ENCODE measurements around the gene TXNL1. TPM values are rescaled to one million over a fixed set of nuclear protein-coding genes. Genes with fewer than 3 reads are reported as not detected.

TXNL1 gene
- total and polyA plus RNA-seq, 11 donors = 68.0 to 100 (median 77.1) TPM

DNA sequence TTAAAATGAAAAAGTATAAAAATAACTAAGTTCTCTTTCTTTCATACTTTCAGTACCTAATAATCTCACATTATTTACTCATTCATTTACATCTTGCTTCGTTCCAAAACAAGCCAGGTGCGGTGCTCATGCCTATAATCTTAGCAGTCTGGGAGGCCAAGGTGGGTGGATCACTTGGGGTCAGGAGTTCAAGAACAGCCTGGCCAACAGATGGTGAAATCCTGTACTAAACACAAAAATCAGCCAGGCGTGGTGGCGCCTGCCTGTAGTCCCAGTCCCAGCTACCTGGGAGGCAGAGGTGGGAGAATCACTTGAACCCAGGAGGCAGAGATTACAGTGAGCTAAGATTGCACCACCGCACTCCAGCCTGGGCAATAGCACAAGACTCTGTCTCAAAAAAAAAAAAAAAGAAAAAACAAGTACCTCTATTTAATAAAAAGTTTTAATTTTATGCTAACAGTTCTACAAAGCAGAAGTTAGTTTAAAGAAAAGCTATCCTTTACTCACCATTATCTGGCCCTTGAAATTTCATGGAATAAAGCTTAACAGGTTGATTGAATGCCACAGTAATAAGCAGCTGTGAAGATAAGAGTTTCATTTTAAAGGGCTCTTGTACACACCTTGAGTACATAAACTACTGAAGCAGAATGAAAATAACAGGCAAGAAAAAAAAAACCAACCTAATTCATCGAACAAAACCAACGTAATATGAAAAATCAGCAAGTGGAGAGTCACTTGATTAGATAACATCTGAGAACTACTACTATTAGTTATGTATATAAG is 22.5 kb downstream of the TXNL1 start:
- intact Hi-C loops (cut with DNase I) = loop anchor here in 1 of 10 donors (10.0 kb wide), 1 partner anchor 79 kb away; no protein-coding TSS in a partner anchor
- peaks cover 0 to 98% (median 86%) of the 10 kb centered on the region in 9 donors for H3K36me3 ChIP-seq
- TF ChIP-seq, protein P1, sequence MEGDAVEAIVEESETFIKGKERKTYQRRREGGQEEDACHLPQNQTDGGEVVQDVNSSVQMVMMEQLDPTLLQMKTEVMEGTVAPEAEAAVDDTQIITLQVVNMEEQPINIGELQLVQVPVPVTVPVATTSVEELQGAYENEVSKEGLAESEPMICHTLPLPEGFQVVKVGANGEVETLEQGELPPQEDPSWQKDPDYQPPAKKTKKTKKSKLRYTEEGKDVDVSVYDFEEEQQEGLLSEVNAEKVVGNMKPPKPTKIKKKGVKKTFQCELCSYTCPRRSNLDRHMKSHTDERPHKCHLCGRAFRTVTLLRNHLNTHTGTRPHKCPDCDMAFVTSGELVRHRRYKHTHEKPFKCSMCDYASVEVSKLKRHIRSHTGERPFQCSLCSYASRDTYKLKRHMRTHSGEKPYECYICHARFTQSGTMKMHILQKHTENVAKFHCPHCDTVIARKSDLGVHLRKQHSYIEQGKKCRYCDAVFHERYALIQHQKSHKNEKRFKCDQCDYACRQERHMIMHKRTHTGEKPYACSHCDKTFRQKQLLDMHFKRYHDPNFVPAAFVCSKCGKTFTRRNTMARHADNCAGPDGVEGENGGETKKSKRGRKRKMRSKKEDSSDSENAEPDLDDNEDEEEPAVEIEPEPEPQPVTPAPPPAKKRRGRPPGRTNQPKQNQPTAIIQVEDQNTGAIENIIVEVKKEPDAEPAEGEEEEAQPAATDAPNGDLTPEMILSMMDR (IDR thresholded peaks at IDR 0.05) = no peak
- TF ChIP-seq POLR2A (IDR thresholded peaks at IDR 0.05) = no peak
- H3K4me3 ChIP-seq = no peak overlapping the region
- no peaks in the 10 kb centered on the region for H3K4me1 ChIP-seq
- no peak overlapping the region for H3K27ac ChIP-seq
- no peak for DNase-seq
- no peaks in the 10 kb centered on the region for H3K27me3 ChIP-seq
- 83 to 92% (median 88%) methylated on average over 7 of the region's 7 CpGs for WGBS, 4 donors
- ATAC-seq = no peak
- H3K9me3 ChIP-seq = no peaks in the 10 kb centered on the region

DNA sequence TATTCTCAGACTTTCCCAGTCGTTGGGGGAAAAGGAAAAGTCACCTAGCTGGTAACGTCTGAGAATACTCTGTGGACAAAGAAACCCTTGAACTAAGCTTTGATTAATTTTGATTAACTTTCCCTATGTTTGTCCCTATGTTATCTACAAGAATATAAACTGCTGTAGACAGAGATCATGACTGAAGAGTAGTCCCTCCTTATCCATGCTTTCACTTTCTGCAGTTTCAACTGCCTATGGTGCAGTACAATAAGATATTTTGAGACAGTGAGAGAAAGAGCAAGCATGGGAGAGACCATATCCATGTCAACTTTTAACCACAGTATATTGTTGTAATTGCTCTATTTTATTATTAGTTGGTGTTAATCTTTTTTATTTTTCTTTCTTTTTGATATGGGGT is 31.8 kb downstream of the TXNL1 start:
- peaks cover 0 to 17% (median 5%) of the 10 kb centered on the region in 12 donors for H3K4me1 ChIP-seq
- no peaks in the 10 kb centered on the region for H3K27me3 ChIP-seq
- intact Hi-C loops (cut with DNase I) = no loop called here
- 77 to 85% (median 84%) methylated on average over 2 of the region's 2 CpGs for WGBS, 4 donors
- peaks cover 0 to 99% (median 85%) of the 10 kb centered on the region in 9 donors for H3K36me3 ChIP-seq
- ATAC-seq (no peak), DNase-seq (no peak)
- H3K27ac ChIP-seq = no peak overlapping the region
- no peak overlapping the region for H3K4me3 ChIP-seq
- no peak for TF ChIP-seq POLR2A (IDR thresholded peaks at IDR 0.05)
- no peaks in the 10 kb centered on the region for H3K9me3 ChIP-seq

DNA sequence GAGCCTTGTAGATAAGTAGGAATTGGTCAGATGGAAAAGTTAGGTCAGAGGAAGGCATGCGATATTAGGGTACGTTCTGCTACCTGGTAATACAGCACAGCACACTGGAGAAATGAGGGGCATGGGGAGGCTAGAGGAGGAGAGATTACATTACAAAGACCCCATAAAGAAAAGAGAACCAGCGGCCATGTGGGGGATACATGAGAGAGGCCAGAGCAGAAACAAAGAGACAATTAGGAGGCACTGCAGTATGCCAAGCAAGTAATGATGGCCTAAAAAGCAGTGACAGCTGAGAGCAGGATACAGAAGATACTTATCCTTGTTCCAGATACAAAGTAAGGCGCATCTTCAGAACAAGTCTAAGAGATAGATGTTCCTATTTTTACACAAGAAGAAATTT is 40.0 kb downstream of the TXNL1 start:
- H3K27me3 ChIP-seq = no peaks in the 10 kb centered on the region
- no peak for DNase-seq
- ATAC-seq = no peak
- H3K27ac ChIP-seq = no peak overlapping the region
- peaks cover 0 to 11% (median 5%) of the 10 kb centered on the region in 12 donors for H3K4me1 ChIP-seq
- peaks cover 0 to 26% (median 13%) of the 10 kb centered on the region in 9 donors for H3K36me3 ChIP-seq
- no peak overlapping the region for H3K4me3 ChIP-seq
- H3K9me3 ChIP-seq = peaks cover 0 to 3% (median 0%) of the 10 kb centered on the region in 12 donors
- TF ChIP-seq, protein P1 (IDR thresholded peaks at IDR 0.05) = no peak
- no peak for TF ChIP-seq POLR2A (IDR thresholded peaks at IDR 0.05)
- intact Hi-C loops (cut with DNase I) = loop anchor here in 1 of 10 donors (10.0 kb wide), 1 partner anchor 1384 kb away; no protein-coding TSS in a partner anchor
- 86 to 89% (median 89%) methylated on average over 4 of the region's 4 CpGs for WGBS, 4 donors

DNA sequence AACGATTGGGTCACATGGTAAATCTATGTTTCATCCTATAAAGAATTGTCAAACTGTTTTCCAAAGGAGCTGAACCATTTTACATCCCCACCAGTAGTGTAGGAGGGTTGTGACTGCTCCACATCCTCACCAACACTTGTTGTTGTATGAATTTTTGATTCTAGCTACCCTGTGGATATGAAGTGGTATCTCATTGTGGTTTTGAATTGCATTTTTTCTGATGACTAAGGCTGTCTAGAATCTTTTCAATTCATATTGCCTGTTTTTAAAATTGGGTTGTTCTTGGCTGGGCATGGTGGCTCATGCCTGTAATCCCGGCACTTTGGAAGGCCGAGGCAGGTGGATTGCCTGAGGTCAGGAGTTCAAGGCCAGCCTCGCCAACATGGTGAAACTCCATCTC is 44.5 kb downstream of the TXNL1 start:
- Histone ChIP-seq H3K27me3 (no peaks in the 10 kb centered on the region), H3K27ac (no peak overlapping the region), H3K4me3 (no peak overlapping the region), H3K9me3 (peaks cover 0 to 9% (median 0%) of the 10 kb centered on the region in 12 donors), H3K4me1 (no peaks in the 10 kb centered on the region), H3K36me3 (no peaks in the 10 kb centered on the region)
- intact Hi-C loops (cut with DNase I) = loop anchor here in 2 of 10 donors (5.0 to 10.0 kb wide), 2 partner anchors 1379 to 1457 kb away; no protein-coding TSS in a partner anchor
- ATAC-seq (no peak), DNase-seq (no peak)
- WGBS, 4 donors = 89 to 98% (median 95%) methylated on average over 4 of the region's 4 CpGs
- TF ChIP-seq, protein P1 (IDR thresholded peaks at IDR 0.05) = no peak
- no peak for TF ChIP-seq POLR2A (IDR thresholded peaks at IDR 0.05)

Data from heart left ventricle (tissue), 16 donors.